M059J (cell line): ENCODE data around the gene FBN2. TPM values are rescaled to one million over a fixed set of nuclear protein-coding genes. Genes with fewer than 3 reads are reported as not detected.

Experiments used
- DNase-seq: peaks from one replicate; pipeline ENCODE4 v3.0.0-alpha.2; 2012; ENCODE audit warnings: low read depth
- total RNA-seq: library from RNA; depleted of rRNA; stranded (reverse); fragments of >200 nt; shearing (Covaris generic); gene quantifications from 2 replicates; pipeline ENCODE4 v1.2.3, GENCODE V29; 2014

Gene FBN2
- total RNA-seq, 1 experiment from 2014 or later, result 0.37 TPM

- DNase-seq, result no peak
Measured at GRCh38 chr5:128253161-128253560, 284.9 kb downstream of the FBN2 start.

DNA sequence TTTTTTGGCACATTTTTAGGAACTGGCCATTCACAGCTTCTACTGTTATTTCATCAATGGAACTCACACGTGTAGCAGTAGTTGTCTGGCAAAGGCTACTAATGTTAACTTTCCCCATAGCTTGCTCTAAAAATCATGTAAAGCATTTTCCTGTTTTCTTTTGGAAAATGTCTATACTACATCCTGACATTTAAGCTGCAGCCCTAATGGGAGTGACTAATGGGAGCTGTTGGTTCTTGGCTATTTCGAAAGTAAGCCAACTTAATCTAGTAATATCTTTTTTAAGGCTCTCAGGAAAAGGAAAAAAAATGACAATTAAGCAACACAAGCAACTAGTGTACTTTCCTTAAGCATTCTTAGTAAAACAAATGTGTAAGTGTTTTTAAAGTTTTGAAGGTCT is 285.3 kb downstream of the FBN2 start:
- no peak for DNase-seq

GRCh38 chr5:128252196-128252595 is 285.8 kb downstream of the FBN2 start:
- DNase-seq, result no peak

DNA sequence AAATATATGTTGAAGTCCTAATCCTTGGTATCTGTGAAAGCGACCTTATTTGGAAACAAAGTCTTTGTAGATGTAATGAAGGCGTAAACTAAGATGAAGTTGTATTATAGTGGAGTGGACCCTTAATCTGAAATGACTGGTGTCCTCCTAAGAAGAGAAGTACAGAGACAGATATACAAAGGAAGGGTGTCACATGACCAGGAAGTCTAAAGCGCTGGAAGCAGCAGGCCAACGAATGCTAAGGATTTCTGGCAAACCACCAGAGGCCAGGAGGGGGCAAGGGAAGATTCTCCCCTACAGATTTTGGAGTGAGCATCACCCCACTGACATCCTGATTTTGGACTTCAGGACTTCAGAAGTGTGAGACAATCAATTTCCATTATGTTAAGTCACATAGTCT is 292.1 kb downstream of the FBN2 start:
- DNase-seq, result no peak

DNA sequence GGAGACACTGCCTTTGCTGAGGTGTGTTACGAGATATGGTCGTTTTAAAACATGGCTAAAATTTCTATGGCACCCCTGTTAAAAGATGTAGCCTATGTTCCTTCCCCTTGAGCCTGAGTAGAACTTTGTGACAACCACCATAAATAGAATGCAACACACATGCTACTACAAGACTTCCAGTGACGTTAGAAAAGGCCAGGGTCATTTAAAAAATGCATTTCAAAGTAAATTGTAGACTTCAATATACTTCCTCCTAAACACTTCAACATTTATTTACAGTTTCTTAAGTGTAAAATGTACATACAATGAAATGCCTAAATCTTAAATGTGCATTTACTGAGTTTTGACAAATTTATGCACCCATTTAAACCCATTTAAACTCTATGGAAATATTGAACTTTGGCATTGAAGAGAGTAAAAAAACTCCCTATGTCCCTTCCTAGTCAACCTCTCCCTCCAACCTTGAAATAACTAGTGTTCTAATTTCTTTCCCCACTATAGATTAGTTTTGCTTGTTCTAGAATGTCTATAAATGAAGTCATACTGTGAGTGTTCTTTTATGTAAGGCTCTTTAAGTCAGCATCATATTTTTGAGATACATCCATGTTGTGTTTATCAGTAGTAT is 294.0 kb downstream of the FBN2 start:
- no peak for DNase-seq

DNA sequence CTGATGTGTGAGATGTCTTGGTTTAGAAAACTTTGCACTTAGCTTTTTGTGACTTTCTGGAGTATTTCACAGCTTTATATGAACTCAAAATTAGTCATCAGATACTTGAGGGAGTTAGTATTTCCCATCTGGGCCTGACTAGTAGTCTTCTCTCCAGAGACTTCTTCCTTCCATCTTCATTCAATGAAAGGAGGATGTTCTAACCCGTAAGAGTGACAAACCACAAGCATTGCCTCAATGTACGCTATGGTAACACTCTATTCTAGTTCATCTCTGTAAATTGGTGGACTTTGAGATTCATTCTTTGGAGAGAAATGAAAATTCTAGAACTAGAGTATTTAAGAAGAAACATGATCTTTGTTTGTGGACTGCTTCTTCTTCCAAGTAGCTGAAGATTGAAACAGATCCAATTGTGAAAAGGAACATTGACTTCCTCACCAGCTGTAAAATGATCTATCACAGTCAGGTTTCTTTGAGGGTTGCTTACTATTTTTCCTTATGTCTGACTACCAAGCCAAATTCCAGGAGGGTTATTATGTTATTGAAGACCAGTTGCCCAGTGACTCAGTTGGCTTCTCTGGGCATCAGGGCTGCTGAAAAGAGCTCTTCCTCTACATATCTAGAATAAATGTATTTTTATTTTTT is 296.9 kb downstream of the FBN2 start:
- DNase-seq, result no peak

DNA sequence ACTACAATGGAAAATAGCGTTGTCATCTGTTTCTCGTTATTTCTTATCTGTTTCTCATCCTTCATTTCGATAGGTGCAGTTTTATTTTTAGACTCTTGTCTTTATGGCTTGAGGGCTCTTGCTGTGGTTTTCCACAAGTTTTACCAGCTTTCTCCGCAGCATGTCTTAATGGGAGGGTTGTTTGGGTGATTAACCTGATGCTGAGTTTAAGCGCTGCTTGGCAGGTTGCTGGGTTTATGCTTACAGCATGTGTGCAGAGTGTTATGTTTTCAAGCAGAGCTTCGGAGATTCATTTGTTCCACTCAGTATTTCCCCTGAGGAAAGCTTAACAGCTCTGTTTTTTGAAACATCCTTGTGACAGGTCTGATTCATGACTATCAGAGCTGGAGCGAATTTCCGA is 300.5 kb downstream of the FBN2 start:
- DNase-seq, result peak; percentile 62

- no peak for DNase-seq
Measured at GRCh38 chr5:128237000-128237399, 301.0 kb downstream of the FBN2 start.

GRCh38 chr5:128236334-128236733 is 301.7 kb downstream of the FBN2 start:
- DNase-seq, result no peak

- no peak for DNase-seq
Measured at GRCh38 chr5:128234928-128235641, 303.0 kb downstream of the FBN2 start.

- DNase-seq, result peak; percentile 44
Measured at GRCh38 chr5:128228521-128228920, 309.5 kb downstream of the FBN2 start.

- DNase-seq, result peak; percentile 88
Measured at GRCh38 chr5:128228008-128228407, 310.0 kb downstream of the FBN2 start.

DNA sequence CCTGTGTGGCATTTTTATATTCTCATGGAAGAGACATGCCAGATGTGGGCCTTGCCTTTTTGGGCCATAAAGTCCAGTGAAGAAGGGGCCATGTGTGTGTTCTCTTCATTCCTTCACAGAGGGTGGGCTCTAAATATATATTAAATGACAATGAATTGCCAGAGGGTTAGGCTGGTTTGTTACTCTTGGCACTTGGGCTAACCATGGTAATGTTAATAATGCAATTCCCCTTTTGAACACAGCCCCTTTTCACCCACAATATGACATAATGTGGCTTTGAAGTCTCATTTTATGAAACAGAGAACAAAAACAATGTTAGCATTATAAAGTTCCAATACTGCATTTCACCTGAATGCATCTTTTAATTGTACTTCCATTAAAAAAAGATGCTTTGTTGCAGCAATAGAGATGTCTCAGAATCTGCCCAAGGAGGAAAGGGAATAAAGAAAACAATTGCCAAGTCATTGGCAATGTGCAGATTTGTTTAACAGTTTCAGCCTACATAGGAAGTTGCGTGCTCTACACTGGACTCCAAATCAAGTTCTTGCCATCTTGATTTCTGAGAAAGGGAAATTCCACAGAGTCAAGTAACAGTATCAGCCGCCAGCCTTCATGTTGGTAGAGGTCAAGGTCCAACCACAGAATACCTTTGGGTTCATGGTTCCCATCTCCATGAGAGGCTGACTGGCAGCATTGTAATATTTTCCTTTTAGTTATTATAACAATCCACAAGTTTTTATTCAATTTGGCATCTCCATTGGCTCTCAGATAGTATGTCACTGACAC is 312.6 kb downstream of the FBN2 start:
- peak; percentile 40 for DNase-seq

GRCh38 chr5:128224336-128224735 is 313.7 kb downstream of the FBN2 start:
- no peak for DNase-seq

- DNase-seq, result no peak
Measured at GRCh38 chr5:128220841-128221240, 317.2 kb downstream of the FBN2 start.

DNA sequence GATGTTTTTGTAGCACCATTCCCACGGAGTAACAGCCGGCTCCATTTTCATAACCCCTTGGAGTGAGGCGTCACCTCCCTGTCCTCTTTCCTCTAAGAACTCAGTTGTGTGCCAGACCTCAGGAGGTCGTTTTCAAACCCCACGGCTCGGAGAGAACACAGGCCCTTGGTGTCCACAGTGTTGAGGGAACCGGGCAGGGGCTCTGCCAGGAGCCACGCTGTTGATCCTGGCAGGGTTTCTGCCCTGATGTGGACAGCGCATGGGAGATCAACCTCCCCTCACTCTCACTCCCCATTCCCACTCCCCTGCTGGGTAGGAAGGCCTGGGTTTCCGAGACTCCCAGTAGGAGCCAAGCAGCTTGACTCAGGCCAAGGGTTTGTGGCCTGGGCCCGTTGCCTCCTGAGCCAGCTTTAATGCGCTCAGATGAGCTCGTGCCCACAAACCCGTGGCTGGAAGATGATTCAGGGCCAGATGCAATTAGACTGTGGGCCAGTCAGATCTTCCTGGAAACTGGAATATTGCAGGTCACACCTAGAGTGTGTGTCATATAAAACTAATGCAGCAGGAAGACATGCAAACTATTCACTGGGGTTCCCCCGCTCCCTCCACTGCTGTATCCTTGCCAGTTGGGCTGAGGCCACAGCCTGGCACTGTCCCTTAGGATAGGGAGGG is 321.0 kb downstream of the FBN2 start:
- peak; percentile 94 for DNase-seq

GRCh38 chr5:128216285-128216684 is 321.8 kb downstream of the FBN2 start:
- no peak for DNase-seq

DNA sequence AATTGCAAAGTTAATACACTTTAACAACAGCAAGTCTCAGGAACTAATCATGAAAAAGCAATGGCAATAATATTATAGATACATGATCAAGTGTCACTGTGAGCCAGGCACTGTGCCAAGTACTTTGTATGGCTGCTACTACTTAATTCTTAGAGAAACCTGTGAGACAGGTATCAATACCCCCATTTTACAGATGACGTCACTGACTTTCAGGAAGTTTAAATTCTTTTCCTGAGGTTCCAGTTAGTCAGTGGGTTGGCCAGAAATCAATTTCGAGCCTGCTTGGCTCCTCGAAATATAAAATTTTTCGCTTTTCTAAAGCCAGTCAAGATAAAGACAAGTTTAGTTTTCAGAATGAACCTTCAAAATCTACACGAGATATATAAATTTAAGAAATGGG is 324.2 kb downstream of the FBN2 start:
- DNase-seq, result no peak

- peak; percentile 63 for DNase-seq
Measured at GRCh38 chr5:128213340-128213739, 324.7 kb downstream of the FBN2 start.

DNA sequence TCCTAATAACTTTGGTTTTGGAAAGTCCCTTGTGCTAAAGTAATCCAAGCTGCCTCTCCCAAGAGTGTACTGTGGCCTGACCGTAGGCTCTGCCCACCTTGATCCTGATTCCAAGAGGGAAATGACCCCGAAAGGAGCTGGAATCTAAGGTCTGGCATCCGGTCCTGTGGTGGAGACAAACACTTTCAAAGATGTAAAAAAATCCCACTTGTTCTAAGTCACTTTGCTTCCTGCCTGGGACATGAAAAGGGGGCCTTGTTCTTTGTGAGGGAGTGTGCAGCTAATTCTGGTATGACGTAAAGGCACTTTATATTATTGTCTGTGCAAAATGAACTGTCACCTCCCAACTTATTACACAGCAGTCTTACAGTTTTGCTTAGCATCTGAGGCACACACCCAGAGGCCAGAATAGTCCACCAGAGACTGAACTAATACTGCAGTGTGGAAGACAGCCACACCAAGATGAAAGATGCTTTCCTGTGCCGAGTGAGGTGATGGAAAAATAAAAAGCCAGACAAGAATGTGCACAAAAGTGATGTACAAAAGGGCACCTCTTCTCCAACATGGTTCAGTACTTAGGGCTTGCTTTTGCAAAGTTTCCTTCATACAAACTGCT is 325.7 kb downstream of the FBN2 start:
- DNase-seq, result no peak

DNA sequence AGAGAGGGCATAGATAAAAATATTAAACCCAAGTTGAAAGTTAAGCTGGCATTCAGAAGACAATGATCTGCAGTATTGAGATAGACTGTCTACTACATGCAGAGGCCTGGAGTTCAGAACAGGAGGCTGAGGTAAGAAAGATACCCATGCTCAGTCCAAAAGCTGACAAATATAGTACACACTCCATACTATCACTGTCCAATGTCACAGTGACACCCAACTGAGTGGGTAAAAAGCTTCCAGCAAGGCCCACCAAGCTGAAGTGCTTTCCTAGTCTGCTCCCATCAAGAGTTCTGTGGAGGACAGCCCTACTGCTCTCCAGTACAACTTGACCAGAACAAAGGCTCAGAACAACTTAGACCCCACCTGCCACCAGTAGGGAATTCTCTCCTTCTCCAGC is 329.6 kb downstream of the FBN2 start:
- DNase-seq, result no peak
